Measurements from ENCODE around the gene DSN1.

The DSN1 gene

DNA sequence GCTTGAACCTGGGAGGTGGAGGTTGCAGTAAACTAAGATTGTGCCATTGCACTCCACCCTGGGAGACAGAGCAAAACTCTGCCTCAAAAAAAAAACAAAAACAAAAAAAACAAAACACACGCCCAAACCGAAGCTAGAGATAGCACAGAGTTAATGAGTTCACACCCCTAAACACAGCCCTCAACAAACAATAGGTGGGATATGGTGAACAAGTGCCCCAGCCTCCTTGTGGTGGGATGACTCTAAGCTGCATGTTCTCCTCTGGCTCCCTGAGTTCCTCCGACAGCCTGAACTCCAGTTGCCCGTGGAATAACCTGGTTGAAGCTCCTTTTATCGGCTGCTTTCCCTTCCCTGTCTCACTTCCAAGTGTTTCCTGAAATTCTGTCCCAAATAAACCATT is 22.1 kb upstream of the DSN1 start:
- no peak for DNase-seq

DNA sequence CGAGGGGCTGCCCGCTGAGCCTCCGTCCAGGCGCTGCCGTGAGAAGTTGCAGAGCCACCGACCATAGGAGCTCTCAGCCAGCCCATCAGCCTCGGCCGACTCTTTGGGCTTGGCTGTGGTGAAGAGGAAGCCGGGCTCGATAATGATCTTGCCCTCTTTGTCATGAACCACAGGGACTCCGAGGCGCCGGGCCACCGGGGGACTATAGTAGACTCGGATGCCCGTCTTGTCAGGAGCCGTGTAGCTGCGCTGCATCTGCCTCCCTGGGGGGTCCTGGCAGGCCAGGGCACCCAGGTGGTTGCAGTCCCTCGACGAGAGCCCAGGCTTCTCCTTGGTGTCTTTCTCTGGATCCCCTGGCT is 20.5 kb upstream of the DSN1 start:
- no peak for DNase-seq

- no peak for DNase-seq
Observed at GRCh38 chr20:36793294-36794115, 19.9 kb upstream of the DSN1 start.

- peak in 1 of 2 experiments; percentile 49 for DNase-seq
Observed at GRCh38 chr20:36792422-36792821, 18.9 kb upstream of the DSN1 start.

- no peak for DNase-seq
Observed at GRCh38 chr20:36791862-36792261, 18.3 kb upstream of the DSN1 start.

GRCh38 chr20:36786663-36787062 is 13.1 kb upstream of the DSN1 start:
- no peak for DNase-seq

GRCh38 chr20:36786246-36786645 is 12.7 kb upstream of the DSN1 start:
- no peak for DNase-seq

GRCh38 chr20:36785308-36785707 is 11.7 kb upstream of the DSN1 start:
- DNase-seq: no peak

- DNase-seq: no peak
Observed at GRCh38 chr20:36784900-36785299, 11.3 kb upstream of the DSN1 start.

GRCh38 chr20:36784116-36784515 is 10.6 kb upstream of the DSN1 start:
- DNase-seq: no peak

- DNase-seq: no peak
Observed at GRCh38 chr20:36779656-36780025, 6.1 kb upstream of the DSN1 start.

DNA sequence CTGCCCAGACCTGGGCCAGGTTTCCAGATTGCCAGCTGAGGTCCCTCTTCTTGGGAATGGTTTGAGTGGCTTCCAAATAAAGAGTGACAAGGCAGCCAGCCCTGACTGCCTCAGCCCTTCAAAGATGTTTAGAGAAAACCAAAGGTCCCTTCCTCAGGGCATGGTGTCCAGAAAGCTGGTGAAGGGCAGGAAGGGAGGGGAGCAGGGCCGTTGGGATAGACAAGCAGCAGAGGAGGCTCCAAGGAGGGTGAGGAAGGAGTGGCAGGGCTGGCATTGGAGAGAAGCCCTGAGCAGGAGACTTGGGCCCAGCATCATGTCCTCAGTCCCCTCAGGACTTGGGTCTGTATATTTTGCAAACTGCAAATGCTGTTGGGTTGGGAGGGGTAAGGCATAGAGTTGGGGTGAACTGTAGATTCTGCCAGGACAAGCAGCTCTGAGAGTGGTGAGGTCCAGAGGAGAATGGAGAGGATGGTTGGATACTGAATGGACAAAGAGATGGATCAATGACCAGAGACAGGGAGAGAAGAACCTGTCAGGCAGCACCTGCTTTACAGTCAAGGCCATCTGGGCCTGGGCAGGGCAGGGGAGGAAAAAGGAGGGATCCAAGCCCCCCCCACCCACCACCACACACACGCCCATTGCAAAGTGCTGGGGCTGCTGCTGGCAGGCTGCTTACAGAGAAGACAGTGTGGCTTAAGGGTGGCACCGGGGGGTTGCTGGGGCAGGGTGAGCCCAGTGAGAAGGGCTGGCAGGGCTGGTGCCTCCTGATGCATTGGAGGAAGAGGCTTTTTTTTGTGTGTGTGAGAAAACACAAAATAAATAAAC is 5.5 kb upstream of the DSN1 start:
- DNase-seq: no peak

DNA sequence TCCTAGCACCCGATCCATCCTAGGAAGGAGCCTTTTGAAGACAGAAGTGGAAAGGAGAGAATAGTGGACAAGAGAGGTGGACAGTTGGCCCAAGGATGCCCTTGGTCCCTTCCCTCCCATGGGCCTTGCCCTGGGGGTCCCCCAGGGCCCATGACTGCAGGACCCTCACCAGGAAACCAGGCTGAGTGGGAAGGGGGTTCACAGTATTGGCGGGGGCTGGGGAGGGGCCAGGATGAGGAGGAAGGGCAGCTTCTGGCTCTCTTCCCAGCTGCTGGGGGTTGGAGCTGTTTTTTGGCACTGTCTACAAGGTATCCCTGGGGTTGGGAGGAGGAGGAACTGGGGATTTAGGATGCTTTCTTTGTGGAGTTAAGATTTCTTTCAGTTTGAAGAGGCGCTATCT is 4.0 kb upstream of the DSN1 start:
- peak; percentile 25 to 66 for DNase-seq

DNA sequence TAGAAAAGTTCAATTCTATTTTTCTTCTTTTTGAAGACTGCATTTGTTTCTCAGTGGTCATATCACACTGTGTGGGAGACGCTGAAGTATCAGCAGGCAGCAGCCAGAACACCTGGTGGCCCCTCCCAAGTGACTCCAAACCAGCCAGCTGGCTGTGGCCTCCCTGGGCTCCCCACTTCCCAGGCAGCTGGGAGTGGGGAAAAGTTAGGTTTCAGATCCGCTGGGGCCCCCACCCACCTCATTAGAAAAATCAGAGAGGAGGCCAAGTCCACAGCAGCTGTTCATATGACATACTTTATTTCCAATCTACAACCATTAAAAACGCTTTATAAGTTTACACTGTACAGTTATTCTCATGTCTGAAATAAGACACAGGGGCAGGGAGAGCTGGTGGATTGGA is 3.6 kb upstream of the DSN1 start:
- peak; percentile 25 to 40 for DNase-seq

DNA sequence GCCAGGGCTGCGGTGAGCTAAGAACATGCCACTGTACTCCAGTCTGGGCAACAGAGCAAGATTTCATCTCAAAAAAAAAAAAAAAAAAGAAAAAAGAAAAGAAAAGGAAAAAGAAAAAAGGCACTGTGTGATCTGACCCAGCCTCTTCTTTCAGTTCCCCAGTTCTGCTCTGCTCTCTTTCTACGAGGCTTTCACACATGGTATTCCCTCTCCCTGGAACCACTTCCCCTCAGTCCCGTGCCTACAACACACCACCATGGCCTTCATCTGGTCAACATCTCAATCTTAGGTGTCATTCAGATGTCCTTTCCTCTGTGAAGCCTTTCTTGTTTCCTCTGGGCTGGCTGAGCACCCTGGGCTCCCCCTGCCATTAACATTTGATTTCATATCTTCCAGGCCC is 2.3 kb upstream of the DSN1 start:
- no peak for DNase-seq

DNA sequence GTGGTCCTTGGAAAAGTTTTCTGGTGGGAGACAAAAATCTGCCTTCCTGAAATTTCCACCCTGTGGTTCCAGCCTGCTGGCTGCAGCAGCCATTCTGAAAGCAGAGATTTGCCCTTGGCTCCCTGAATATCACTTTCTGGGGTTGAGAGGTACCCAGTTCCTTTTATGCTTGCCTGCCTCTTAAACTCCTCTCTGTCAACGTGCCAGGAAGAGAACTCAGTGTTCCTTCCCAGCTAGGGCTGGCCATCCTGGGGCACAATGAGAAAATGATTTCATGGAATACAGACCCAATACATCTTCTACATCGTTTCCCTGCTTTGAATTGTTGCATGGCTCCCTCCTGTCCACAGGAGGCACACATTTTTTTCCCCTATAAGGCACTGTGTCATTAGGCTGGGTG is 1.6 kb upstream of the DSN1 start:
- no peak for DNase-seq

DNA sequence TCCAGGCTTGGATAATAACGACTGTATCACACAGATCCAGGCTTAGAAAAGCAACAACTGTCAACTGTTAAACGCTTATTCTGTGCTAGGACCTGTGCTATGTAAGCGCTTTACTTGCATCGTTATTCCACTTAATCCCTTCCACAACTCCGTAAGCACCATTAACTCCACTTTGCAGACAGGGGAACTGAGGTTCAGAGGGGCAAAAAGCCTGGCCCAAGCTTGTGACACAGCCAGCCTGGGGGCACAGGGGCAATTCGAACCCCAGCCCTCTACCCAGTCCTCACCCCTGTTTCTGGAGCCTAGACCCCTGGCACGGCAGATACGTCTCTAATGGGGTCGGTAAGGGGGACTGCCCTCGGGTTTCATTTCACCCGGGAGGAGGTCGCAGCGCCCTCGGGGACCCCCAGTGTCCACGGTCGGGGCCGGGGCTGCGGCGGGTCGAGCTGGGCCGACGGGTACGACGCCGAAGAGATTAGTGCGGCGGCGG is 411 bp downstream of the DSN1 start:
- no peak for DNase-seq

- no peak for DNase-seq
Observed at GRCh38 chr20:36770680-36771079, 2.9 kb downstream of the DSN1 start.

GRCh38 chr20:36768768-36769430 is 4.7 kb downstream of the DSN1 start:
- DNase-seq: no peak

DNA sequence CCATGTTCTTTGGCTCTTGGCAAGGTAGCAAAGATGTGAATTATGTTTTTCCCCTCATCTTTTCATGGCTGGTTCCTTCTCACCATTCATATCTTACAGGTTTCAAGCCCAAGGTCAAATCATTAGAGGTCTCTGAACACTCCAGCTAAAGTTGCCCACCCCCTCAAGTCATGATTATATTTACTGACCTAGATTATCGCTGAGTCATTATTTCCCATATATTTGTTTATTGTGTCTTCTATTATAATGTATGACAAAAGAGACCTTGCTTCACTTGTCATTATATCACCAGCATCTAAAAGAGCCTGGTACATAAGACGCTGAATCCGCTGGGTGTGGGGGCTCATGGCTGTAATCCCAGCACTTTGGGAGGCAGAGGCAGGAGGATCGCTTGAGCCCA is 12.4 kb downstream of the DSN1 start:
- DNase-seq: no peak

DNA sequence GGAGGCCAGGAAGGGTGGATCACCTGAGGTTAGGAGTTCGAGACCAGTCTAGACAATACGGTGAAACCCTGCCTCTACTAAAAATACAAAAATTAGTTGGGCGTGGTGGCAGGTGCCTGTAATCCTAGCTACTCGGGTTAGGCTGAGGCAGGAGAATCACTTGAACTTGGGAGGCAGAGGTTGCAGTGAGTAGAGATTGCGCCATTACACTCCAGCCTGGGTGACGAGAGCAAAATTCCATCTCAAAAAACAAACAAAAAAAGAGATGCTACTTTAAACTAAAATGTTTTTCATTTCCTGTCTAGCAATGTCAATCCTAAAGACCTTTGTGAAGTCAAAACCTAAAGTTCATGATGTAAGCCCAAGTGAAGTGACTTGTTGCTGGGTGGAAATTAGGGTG is 12.9 kb downstream of the DSN1 start:
- no peak for DNase-seq

DNA sequence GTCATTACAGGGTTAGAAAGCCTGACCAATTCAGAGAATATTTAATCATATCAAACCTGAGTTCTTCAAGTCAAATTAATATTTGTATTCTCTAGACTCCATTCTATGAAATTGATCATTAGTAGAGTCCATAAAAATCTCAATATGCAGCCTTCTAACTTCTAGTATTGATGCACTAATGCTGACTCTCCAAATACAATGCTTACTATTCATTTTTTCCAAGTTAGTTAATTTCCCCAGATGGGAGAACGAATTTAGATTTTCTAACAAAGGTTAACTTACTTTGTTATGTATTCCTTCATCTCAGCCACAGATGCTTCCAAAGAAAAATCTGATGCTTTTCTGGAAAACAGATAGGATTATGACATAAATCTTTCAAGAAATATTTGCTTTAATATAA is 15.3 kb downstream of the DSN1 start:
- DNase-seq: no peak

DNA sequence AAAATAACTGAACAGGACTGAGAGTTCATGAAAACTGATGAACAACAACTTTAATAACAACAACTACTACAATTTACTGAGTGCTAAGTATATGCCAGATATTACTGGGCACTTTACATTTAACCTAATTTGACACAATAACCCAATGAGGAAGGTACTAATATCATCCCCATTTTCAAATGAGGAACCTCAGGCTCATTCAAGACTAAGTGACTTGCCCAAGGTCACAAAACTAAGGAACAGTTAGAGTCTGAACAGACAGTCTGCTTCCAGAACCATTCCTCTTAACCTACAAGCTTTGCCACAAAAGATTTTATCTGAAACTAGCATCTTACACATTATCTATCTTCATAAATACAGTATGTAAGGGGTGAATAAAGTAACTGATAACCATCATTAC is 17.1 kb downstream of the DSN1 start:
- DNase-seq: no peak
